Uterus (tissue), 4 donors: ENCODE results near the gene PAX3. TPM values are rescaled to one million over a fixed set of nuclear protein-coding genes. Genes with fewer than 3 reads are reported as not detected.

Source experiments
- DNase-seq, 2 donors: peaks; one replicate each; pipeline ENCODE4 v3.0.0-alpha.2; 2019 to 2020
- H3K27ac ChIP-seq, 2 donors: fragments of 200-600 bp; sonication (generic); 1 replicate in 1 of 2; 2 replicates in 1 of 2; pipeline ENCODE4 v1.5.1; 2016 to 2018
- H3K27me3 ChIP-seq, 2 donors: fragments of 200-600 bp; sonication (generic); one replicate each; pipeline ENCODE4 v1.5.1; 2018 to 2019; ENCODE audit warnings: control low read depth in 1 of 2
- H3K36me3 ChIP-seq, 2 donors: fragments of 200-600 bp; sonication (generic); one replicate each; pipeline ENCODE4 v1.5.1; 2019; ENCODE audit warnings: control low read depth in 1 of 2
- H3K4me1 ChIP-seq, 2 donors: fragments of 200-600 bp; sonication (generic); one replicate each; pipeline ENCODE4 v1.5.1; 2018 to 2019; ENCODE audit warnings: control low read depth in 1 of 2
- H3K4me3 ChIP-seq, 2 donors: fragments of 200-600 bp; sonication (generic); 1 replicate in 1 of 2; 2 replicates in 1 of 2; pipeline ENCODE4 v1.5.1; 2018 to 2019; ENCODE audit warnings: mild to moderate bottlenecking in 1 of 2
- H3K9me3 ChIP-seq, 2 donors: fragments of 200-600 bp; sonication (generic); one replicate each; pipeline ENCODE4 v1.5.1; 2019; ENCODE audit warnings: control low read depth in 1 of 2
- CTCF ChIP-seq, 4 experiments: fragments of 200-600 bp in 2 of 4; fragments of 450-650 bp in 2 of 4; sonication (generic) in 2 of 4; IDR thresholded peaks; one replicate each; pipeline ENCODE4 v1.5.1; 2016 to 2019; ENCODE audit warnings: antibody characterized with exemption in 4 of 4, mild to moderate bottlenecking in 2 of 4, moderate library complexity in 1 of 4
- POLR2A ChIP-seq, 2 donors: fragments of 450-650 bp; IDR thresholded peaks; one replicate each; pipeline ENCODE4 v1.6.1; 2016; ENCODE audit warnings: antibody characterized with exemption in 2 of 2, mild to moderate bottlenecking in 1 of 2, moderate library complexity in 1 of 2
- intact Hi-C: fragments of 100-400 bp; cut with DNase I; formaldehyde crosslinking; loops from one replicate; pipeline ENCODE4 v1.15.1; 2023; ENCODE audit warnings: low total_unique reads
- total RNA-seq, 4 donors: library from RNA; depleted of rRNA in 3 of 4; stranded (reverse); fragments of >200 nt in 3 of 4; gene quantifications; one replicate each; pipeline versions ENCODE4 v1.1.0 to v1.2.4, GENCODE V29; 2014 to 2023
- donor health status: DM: yes; HTN: yes; CAD: no.

PAX3 gene
- total RNA-seq, 4 donors from 2014 or later, result not detected

DNA sequence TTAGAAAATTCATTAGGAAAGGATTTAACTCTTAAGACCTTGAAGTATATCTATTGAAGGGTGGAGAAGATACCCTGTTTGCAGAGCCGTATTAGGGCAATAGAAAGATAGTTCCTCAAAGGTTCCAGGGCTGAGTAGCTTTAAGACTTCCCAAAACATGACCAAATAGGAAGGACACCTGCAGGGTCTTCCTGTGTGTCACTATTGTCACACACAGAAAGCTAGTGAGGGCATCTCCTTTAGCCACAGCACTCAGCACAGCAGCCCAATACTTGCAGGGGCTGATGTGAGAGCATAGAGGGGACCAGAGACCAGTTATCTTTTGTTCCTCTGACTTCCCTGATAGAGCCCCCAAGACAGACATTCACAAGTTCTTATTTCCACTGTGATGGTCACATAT is 93.7 kb downstream of the PAX3 start:
- H3K4me1 ChIP-seq, result no peaks in the 10 kb centered on the region
- intact Hi-C loops, result no loop called here
- no peak for DNase-seq
- no peaks in the 10 kb centered on the region for H3K9me3 ChIP-seq
- H3K27ac ChIP-seq, result no peak overlapping the region
- H3K27me3 ChIP-seq, result peaks cover 0 to 3% of the 10 kb centered on the region in 2 donors
- H3K4me3 ChIP-seq, result no peak overlapping the region
- no peaks in the 10 kb centered on the region for H3K36me3 ChIP-seq
- TF ChIP-seq CTCF (IDR thresholded peaks at IDR 0.05) (no peak), POLR2A (IDR thresholded peaks at IDR 0.05) (no peak)

DNA sequence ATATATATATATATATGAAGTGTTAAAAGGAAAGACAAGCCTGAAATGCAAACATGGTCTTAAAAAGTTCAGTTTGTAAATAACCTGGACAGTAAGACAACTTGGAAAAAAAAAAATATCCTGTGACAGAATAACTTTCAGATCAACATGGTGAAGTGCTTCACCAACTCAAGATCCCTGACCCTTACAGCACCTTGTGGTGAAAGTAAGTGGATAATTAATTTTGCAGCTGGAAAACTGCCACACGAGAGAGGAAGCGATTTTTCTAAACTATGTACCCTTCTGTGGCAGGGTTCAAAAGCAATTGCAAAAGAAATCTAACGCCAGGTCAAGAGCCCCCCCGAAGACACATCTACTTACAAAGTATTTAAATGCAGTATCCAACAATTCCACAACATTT is 95.8 kb downstream of the PAX3 start:
- no peaks in the 10 kb centered on the region for H3K4me1 ChIP-seq
- H3K9me3 ChIP-seq, result no peaks in the 10 kb centered on the region
- DNase-seq, result no peak
- intact Hi-C loops, result no loop called here
- H3K4me3 ChIP-seq, result no peak overlapping the region
- no peaks in the 10 kb centered on the region for H3K36me3 ChIP-seq
- no peak overlapping the region for H3K27ac ChIP-seq
- H3K27me3 ChIP-seq, result peaks cover 0 to 3% of the 10 kb centered on the region in 2 donors
- TF ChIP-seq CTCF (IDR thresholded peaks at IDR 0.05) (no peak), POLR2A (IDR thresholded peaks at IDR 0.05) (no peak)

- no peak overlapping the region for H3K4me3 ChIP-seq
- H3K27me3 ChIP-seq, result no peaks in the 10 kb centered on the region
- TF ChIP-seq POLR2A (IDR thresholded peaks at IDR 0.05) (no peak), CTCF (IDR thresholded peaks at IDR 0.05) (no peak)
- no peaks in the 10 kb centered on the region for H3K4me1 ChIP-seq
- no peak overlapping the region for H3K27ac ChIP-seq
- H3K9me3 ChIP-seq, result no peaks in the 10 kb centered on the region
- intact Hi-C loops, result no loop called here
- no peaks in the 10 kb centered on the region for H3K36me3 ChIP-seq
- no peak for DNase-seq
These were observed 102.6 kb downstream of the PAX3 start for GRCh38 chr2:222196159-222196558.

GRCh38 chr2:222194669-222195068 is 104.1 kb downstream of the PAX3 start:
- intact Hi-C loops, result no loop called here
- no peaks in the 10 kb centered on the region for H3K4me1 ChIP-seq
- no peaks in the 10 kb centered on the region for H3K27me3 ChIP-seq
- no peak overlapping the region for H3K27ac ChIP-seq
- DNase-seq, result no peak
- no peak overlapping the region for H3K4me3 ChIP-seq
- no peaks in the 10 kb centered on the region for H3K9me3 ChIP-seq
- TF ChIP-seq POLR2A (IDR thresholded peaks at IDR 0.05) (no peak), CTCF (IDR thresholded peaks at IDR 0.05) (no peak)
- no peaks in the 10 kb centered on the region for H3K36me3 ChIP-seq

DNA sequence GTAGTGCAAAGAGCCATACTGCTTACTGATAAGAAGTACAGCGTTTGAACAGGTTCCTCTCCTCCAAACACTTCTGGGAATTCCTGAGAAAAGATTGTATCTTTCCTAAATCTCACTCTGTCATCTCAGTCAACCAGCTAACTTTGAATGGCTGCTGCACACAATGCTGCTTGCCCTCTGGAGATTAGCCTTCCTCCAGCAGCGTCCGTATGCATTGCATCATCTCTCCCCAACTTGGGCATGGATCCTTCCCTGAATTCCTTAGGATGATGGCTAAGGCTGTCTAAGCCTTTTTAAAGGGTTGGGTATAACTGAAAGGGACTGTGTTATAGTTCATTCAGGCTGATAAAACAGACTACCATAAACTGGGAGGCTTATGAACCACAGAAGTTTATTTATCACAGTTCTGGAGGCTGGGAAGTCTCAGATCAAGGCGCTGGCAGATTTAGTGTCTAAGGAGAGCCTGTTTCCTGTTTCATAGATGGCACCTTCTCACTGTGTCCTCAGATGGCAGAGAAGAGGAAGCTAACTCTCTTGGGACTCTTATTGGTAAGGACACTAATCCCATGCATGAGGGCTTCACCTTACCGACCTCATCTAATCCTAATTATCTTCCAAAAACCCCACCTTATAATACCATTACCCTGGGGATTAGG is 105.3 kb downstream of the PAX3 start:
- H3K4me1 ChIP-seq, result no peaks in the 10 kb centered on the region
- H3K4me3 ChIP-seq, result no peak overlapping the region
- intact Hi-C loops, result no loop called here
- no peaks in the 10 kb centered on the region for H3K36me3 ChIP-seq
- no peaks in the 10 kb centered on the region for H3K27me3 ChIP-seq
- no peak overlapping the region for H3K27ac ChIP-seq
- TF ChIP-seq CTCF (IDR thresholded peaks at IDR 0.05), result no peak
- TF ChIP-seq POLR2A (IDR thresholded peaks at IDR 0.05), result no peak
- DNase-seq, result no peak
- H3K9me3 ChIP-seq, result no peaks in the 10 kb centered on the region
